ENCODE measurements around the gene PAPOLA. TPM values are rescaled to one million over a fixed set of nuclear protein-coding genes. Genes with fewer than 3 reads are reported as not detected.

Gene PAPOLA
- total and polyA plus RNA-seq, 2 of the 4 experiments (the other 2 are of a cell fraction) = 73.8 to 128 TPM

GRCh38 chr14:96502621-96503305 lies 581 bp downstream of the PAPOLA start:
- Histone ChIP-seq H2AK5ac (ENCODE audit: low read depth, low read length) (peak overlapping the region; percentile 31), H3K27ac (ENCODE audit: insufficient read depth, low read length) (peak overlapping the region; percentile 69), H4K8ac (ENCODE audit: low read depth in 2 of 2, low read length in 2 of 2) (peak overlapping the region; percentile 62 to 66; a peak in 2 of 4 replicates), H3K27me3 (ENCODE audit: control insufficient read depth, insufficient read depth, low read length) (no peaks in the 10 kb centered on the region), H2BK120ac (ENCODE audit: low read depth, low read length) (no peak overlapping the region), H4K91ac (ENCODE audit: insufficient read depth, low read depth, low read length) (peak overlapping the region; percentile 76), H2AFZ (replicated peaks; ENCODE audit: low read length, poor library complexity) (peak overlapping the region; percentile 99), H3K9ac (ENCODE audit: low read depth, low read length) (peak overlapping the region; percentile 88), H2BK20ac (ENCODE audit: low read depth, low read length) (no peak overlapping the region), H3K79me1 (ENCODE audit: low read depth in 1 of 2, low read length in 2 of 2) (peaks cover 5 to 33% of the 10 kb centered on the region in 2 experiments; a peak in 3 of 4 replicates), H3K18ac (ENCODE audit: low read depth, low read length) (no peak overlapping the region; the same call in 1 of the 2 replicates), H3K4me1 (ENCODE audit: control insufficient read depth, insufficient read depth, low read length) (peaks cover 3% of the 10 kb centered on the region; the same call in 1 of the 2 replicates), H3K56ac (ENCODE audit: extremely low read depth, insufficient read depth, low read length) (peak overlapping the region; percentile 78), H3K9me1 (ENCODE audit: insufficient read depth, low read length) (peaks cover 10% of the 10 kb centered on the region), H3K9me3 (ENCODE audit: control insufficient read depth, insufficient read depth, low read length) (no peaks in the 10 kb centered on the region), H3K14ac (replicated peaks; ENCODE audit: low read depth, low read length) (peak overlapping the region; percentile 64), H3K4me3 (ENCODE audit: insufficient read depth, low read depth, low read length) (peak overlapping the region; percentile 76), H2AK9ac (replicated peaks; ENCODE audit: low read depth, low read length, poor library complexity) (peak overlapping the region; percentile 90), H2BK5ac (ENCODE audit: low read depth, low read length, poor library complexity, severe bottlenecking) (peak overlapping the region; percentile 68), H3K36me3 (ENCODE audit: control insufficient read depth, insufficient read depth, low read length) (no peaks in the 10 kb centered on the region), H3K4me2 (ENCODE audit: low read depth, low read length) (peak overlapping the region; percentile 84), H4K5ac (ENCODE audit: low read depth, low read length) (peak overlapping the region; percentile 44), H3K23ac (ENCODE audit: low read depth, low read length) (peak overlapping the region; percentile 76), H4K20me1 (ENCODE audit: insufficient read depth, low read length) (peaks cover 46% of the 10 kb centered on the region), H3K4ac (ENCODE audit: low read depth, low read length) (peak overlapping the region; percentile 65), H2BK15ac (ENCODE audit: low read depth, low read length) (no peak overlapping the region)
- peak; percentile 13 for DNase-seq
- ATAC-seq (ENCODE audit: low read depth) = peak; percentile 44
- ChIA-PET POLR2A (ENCODE audit: unreplicated experiment) (no interaction called here), CTCF (interaction anchor here (0.6 kb wide), 1 partner anchor 92 kb away, joined by 3 read pairs; no protein-coding TSS in a partner anchor)
- in situ Hi-C loops (cut with MboI; ENCODE audit: low sequenced_read_pairs) = no loop called here
- no TSS peak for BruUV-seq (replicated peaks)
- TF ChIP-seq CEBPB (IDR thresholded peaks at IDR 0.05; ENCODE audit: low read depth, low read length) = no peak
- TF ChIP-seq POLR2A (IDR thresholded peaks at IDR 0.05; ENCODE audit: low read depth, low read length) = no peak
- no peak for TF ChIP-seq FOS (IDR thresholded peaks at IDR 0.05; ENCODE audit: low read depth, low read length)
- TF ChIP-seq NFE2L2 (IDR thresholded peaks at IDR 0.05; ENCODE audit: low read depth, low read length) = no peak
- TF ChIP-seq RFX5 (IDR thresholded peaks at IDR 0.05; ENCODE audit: low read depth, low read length) = no peak
- no peak for TF ChIP-seq RAD21 (IDR thresholded peaks at IDR 0.05; ENCODE audit: low read length)
- TF ChIP-seq USF2 (IDR thresholded peaks at IDR 0.05; ENCODE audit: low read depth, low read length) = no peak
- TF ChIP-seq BHLHE40 (IDR thresholded peaks at IDR 0.05; ENCODE audit: low read depth, low read length) = no peak
- no peak for TF ChIP-seq SMC3 (IDR thresholded peaks at IDR 0.05; ENCODE audit: low read depth, low read length)
- 0% methylated on average over 26 of the region's 47 CpGs; no CpG with 5 or more reads in 1 of the 2 experiments for WGBS, 2 experiments (ENCODE audit: extremely low coverage in 2 of 2, insufficient read length in 1 of 2)
- intact Hi-C loops (cut with micrococcal nuclease) = loop anchor here (10.0 kb wide), 2 partner anchors 218 to 398 kb away; no protein-coding TSS in a partner anchor
- dilution Hi-C loops (cut with HindIII; ENCODE audit: low sequenced_read_pairs, unreplicated experiment) = no loop called here

All from IMR-90 (cell line).